ENCODE results near the gene SFMBT2.

Gene SFMBT2
- 42.7 to 108 reads per million in 2 donors for total RNA-seq

GRCh38 chr10:7410862-7411670 lies at the start of gene SFMBT2:
TSS of gene SFMBT2 (minus strand) at chr10:7411034. CDS start at chr10:7381898, 29,136 bp downstream.
- DNase-seq = peak; percentile 53

- no peak for DNase-seq
Observed at GRCh38 chr10:7460006-7460405, 49.2 kb upstream of the SFMBT2 start.

- DNase-seq = no peak
Observed at GRCh38 chr10:7458556-7458955, 47.7 kb upstream of the SFMBT2 start.

GRCh38 chr10:7457478-7458316 lies 46.9 kb upstream of the SFMBT2 start:
- DNase-seq = no peak

- no peak for DNase-seq
Observed at GRCh38 chr10:7449063-7449695, 38.3 kb upstream of the SFMBT2 start.

GRCh38 chr10:7445474-7446185 lies 34.8 kb upstream of the SFMBT2 start:
- no peak for DNase-seq

GRCh38 chr10:7444551-7445121 lies 33.8 kb upstream of the SFMBT2 start:
- no peak for DNase-seq

GRCh38 chr10:7443036-7443435 lies 32.2 kb upstream of the SFMBT2 start:
- no peak for DNase-seq

- no peak for DNase-seq
Observed at GRCh38 chr10:7441403-7442147, 30.7 kb upstream of the SFMBT2 start.

- DNase-seq = no peak
Observed at GRCh38 chr10:7439696-7440095, 28.9 kb upstream of the SFMBT2 start.

- DNase-seq = no peak
Observed at GRCh38 chr10:7438196-7438986, 27.6 kb upstream of the SFMBT2 start.

- DNase-seq = no peak
Observed at GRCh38 chr10:7436490-7437100, 25.8 kb upstream of the SFMBT2 start.

- no peak for DNase-seq
Observed at GRCh38 chr10:7435674-7436073, 24.8 kb upstream of the SFMBT2 start.

GRCh38 chr10:7434378-7434777 lies 23.5 kb upstream of the SFMBT2 start:
- no peak for DNase-seq

- DNase-seq = no peak
Observed at GRCh38 chr10:7433861-7434260, 23.0 kb upstream of the SFMBT2 start.

- DNase-seq = no peak
Observed at GRCh38 chr10:7432884-7433726, 22.3 kb upstream of the SFMBT2 start.

- no peak for DNase-seq
Observed at GRCh38 chr10:7428673-7429350, 18.0 kb upstream of the SFMBT2 start.

GRCh38 chr10:7426349-7426748 lies 15.5 kb upstream of the SFMBT2 start:
- no peak for DNase-seq

- no peak for DNase-seq
Observed at GRCh38 chr10:7425691-7426090, 14.9 kb upstream of the SFMBT2 start.
